Measurements from ENCODE around the gene GGT5. TPM values are rescaled to one million over a fixed set of nuclear protein-coding genes. Genes with fewer than 3 reads are reported as not detected.
A peak's percentile ranks its signal among the peaks of the same experiment; 100 is the strongest.

The GGT5 gene
- total and polyA plus RNA-seq, 10 donors: 9.5 to 47.2 (median 30.8) TPM

DNA sequence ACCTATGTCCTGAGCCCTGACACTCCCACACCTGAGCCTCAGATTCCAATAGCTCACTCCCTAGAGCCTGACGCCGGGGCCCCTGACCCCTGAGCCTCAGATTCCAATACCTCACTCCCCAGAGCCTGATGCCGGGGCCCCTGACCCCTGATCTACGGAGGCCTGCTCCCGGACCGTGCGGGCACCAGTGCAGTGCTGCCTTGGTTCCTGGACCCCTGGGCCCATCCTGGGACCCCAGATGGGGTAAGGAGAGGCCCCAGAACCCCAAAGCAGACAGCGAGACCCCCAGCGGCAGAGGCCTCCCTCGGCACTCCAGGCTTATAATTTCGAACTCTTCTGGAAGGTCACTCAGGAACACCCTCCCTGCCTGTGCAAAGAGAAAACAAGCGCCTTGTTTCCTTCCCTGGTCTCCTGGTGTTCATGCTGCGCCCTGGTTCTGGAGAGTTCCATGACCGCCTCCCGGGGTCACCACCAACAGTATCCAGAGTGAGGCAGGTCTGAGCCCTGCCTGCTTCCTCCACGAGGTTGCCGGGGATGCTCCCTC lies 56.1 kb downstream of the GGT5 start:
- Histone ChIP-seq H3K36me3 (peaks cover 0 to 17% (median 0%) of the 10 kb centered on the region in 6 donors), H3K27ac (no peak overlapping the region), H3K9me3 (no peaks in the 10 kb centered on the region), H3K4me1 (peaks cover 0 to 26% (median 10%) of the 10 kb centered on the region in 6 donors), H3K4me3 (no peak overlapping the region), H3K27me3 (replicated peaks in 1 of 7) (no peaks in the 10 kb centered on the region)
- no peak for TF ChIP-seq POLR2AphosphoS5 (IDR thresholded peaks at IDR 0.05)
- TF ChIP-seq, protein P1, sequence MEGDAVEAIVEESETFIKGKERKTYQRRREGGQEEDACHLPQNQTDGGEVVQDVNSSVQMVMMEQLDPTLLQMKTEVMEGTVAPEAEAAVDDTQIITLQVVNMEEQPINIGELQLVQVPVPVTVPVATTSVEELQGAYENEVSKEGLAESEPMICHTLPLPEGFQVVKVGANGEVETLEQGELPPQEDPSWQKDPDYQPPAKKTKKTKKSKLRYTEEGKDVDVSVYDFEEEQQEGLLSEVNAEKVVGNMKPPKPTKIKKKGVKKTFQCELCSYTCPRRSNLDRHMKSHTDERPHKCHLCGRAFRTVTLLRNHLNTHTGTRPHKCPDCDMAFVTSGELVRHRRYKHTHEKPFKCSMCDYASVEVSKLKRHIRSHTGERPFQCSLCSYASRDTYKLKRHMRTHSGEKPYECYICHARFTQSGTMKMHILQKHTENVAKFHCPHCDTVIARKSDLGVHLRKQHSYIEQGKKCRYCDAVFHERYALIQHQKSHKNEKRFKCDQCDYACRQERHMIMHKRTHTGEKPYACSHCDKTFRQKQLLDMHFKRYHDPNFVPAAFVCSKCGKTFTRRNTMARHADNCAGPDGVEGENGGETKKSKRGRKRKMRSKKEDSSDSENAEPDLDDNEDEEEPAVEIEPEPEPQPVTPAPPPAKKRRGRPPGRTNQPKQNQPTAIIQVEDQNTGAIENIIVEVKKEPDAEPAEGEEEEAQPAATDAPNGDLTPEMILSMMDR (IDR thresholded peaks at IDR 0.05 in 8 of 11, conservative IDR thresholded peaks at IDR 0.05 in 3 of 11): no peak
- no peak for TF ChIP-seq POLR2A (IDR thresholded peaks at IDR 0.05)
- WGBS, 5 donors: 79 to 88% (median 86%) methylated on average over 13 to 17 of the region's 17 CpGs
- no peak for DNase-seq
- intact Hi-C loops (cut with DNase I; ENCODE audit: low total_unique reads): loop anchor here (5.0 kb wide), 1 partner anchor 59 kb away; the partner anchor contains the start of gene GGT5

DNA sequence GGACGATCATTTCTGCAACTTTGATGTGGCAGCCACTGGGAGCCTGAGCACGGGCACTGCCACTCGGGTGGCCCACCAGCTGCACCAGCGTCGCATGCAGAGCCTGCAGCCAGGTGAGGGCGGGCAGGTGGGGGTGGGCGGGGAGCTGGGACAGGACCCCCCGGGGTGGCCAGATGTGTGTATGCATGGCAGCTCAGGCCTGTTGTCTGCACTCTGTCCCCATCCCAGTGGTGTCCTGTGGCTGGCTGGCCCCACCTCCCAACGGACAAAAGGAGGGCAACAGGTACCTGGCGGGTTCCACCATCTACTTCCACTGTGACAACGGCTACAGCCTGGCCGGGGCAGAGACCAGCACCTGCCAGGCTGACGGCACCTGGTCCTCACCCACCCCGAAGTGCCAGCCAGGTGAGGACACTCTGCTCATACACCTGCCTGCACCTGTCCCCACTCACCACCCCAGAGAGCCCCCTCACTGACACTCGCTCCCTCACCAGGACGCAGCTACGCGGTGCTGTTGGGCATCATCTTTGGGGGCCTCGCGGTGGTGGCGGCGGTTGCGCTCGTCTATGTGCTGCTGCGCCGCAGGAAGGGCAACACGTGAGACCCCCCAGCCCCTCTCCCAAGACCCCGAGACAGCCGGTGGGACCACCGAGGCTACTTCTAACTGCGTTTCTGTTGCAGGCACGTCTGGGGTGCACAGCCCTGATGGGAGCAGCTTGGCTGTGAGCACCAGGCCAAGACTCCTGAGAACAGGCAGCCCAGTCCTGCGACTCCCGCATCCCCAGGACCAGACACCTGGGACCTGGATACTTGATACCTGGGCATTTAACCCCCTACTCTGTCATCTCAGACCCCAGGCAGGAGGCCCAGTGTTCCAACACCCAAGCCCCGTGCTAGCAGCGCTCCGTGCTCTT lies 56.9 kb downstream of the GGT5 start:
- DNase-seq: peak; percentile 71
- no peak for TF ChIP-seq POLR2A (IDR thresholded peaks at IDR 0.05)

DNA sequence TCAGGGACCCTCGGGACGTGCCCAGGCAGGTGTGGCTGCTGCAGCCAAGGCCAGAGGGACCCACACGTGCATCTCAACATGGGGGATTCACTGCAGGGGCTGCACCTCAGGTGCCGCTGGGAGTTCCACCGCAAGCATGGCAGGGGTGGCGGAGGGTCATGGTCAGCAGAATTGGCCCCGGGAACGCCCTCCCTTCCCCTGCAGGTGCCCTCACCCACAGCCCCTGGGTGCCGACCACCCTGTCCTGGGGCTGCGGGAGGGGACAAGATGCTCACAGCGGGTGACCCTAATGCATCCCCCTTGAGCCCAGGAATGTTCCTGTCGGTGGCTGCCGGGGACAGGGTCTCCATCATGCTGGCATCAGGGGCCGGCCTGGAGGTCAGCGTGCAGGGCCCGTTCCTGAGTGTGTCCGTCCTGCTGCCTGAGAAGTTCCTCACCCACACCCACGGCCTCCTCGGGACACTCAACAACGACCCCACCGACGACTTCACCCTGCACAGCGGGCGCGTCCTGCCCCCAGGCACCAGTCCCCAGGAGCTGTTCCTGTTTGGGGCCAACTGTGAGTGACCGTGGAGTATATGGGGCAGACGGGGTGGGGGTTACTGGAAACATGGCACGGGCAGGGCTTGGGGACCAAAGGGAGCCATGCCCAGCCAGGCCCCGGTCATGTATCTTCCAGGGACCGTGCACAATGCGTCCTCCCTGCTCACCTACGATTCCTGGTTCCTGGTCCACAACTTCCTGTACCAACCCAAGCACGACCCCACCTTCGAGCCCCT lies 57.8 kb downstream of the GGT5 start:
- 86 to 91% (median 87%) methylated on average over 24 to 34 of the region's 34 CpGs for WGBS, 5 donors
- intact Hi-C loops (cut with DNase I; ENCODE audit: low total_unique reads): loop anchor here (5.0 kb wide), 1 partner anchor 60 kb away; the partner anchor contains the start of gene GGT5
- Histone ChIP-seq H3K36me3 (peaks cover 0 to 17% (median 0%) of the 10 kb centered on the region in 6 donors), H3K9me3 (no peaks in the 10 kb centered on the region), H3K4me1 (peaks cover 0 to 40% (median 10%) of the 10 kb centered on the region in 6 donors), H3K27ac (no peak overlapping the region), H3K4me3 (no peak overlapping the region), H3K27me3 (replicated peaks in 1 of 7) (no peaks in the 10 kb centered on the region)
- DNase-seq: no peak
- TF ChIP-seq, protein P1 (IDR thresholded peaks at IDR 0.05 in 8 of 11, conservative IDR thresholded peaks at IDR 0.05 in 3 of 11): no peak
- TF ChIP-seq POLR2AphosphoS5 (IDR thresholded peaks at IDR 0.05): no peak
- TF ChIP-seq POLR2A (IDR thresholded peaks at IDR 0.05): no peak

More for the DNA sequence above, 56.9 kb downstream of the GGT5 start:
- Histone ChIP-seq H3K36me3 (peaks cover 0 to 17% (median 0%) of the 10 kb centered on the region in 6 donors), H3K27ac (no peak overlapping the region), H3K4me3 (no peak overlapping the region), H3K4me1 (peaks cover 0 to 34% (median 10%) of the 10 kb centered on the region in 6 donors), H3K27me3 (replicated peaks in 1 of 7) (no peaks in the 10 kb centered on the region), H3K9me3 (no peaks in the 10 kb centered on the region)
- intact Hi-C loops (cut with DNase I; ENCODE audit: low total_unique reads): loop anchor here (5.0 kb wide), 1 partner anchor 59 kb away; the partner anchor contains the start of gene GGT5
- WGBS, 5 donors: 90 to 96% (median 91%) methylated on average over 22 to 37 of the region's 37 CpGs

DNA sequence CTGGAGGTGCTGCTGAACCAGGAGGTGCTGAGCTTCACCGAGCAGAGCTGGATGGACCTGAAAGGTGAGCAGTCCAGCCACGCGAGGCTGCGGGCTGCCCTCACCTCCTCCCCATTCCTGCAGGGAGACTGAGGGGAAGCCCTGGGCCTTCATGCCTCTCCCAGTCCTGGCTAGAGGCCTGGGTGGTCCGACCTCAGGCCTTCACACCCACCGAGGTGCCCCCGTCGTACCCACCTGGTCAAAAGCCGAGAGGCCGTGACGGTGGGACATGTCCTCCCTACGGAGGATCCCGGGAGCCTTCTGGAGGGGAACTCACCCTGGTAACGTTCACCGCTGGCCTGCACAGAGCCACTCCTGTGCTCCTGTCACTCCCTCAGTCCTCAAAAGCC lies 58.5 kb downstream of the GGT5 start:
- Histone ChIP-seq H3K27me3 (replicated peaks in 1 of 7) (no peaks in the 10 kb centered on the region), H3K36me3 (peaks cover 0 to 17% (median 0%) of the 10 kb centered on the region in 6 donors), H3K4me3 (no peak overlapping the region), H3K4me1 (peaks cover 0 to 43% (median 10%) of the 10 kb centered on the region in 6 donors), H3K27ac (no peak overlapping the region), H3K9me3 (no peaks in the 10 kb centered on the region)
- TF ChIP-seq POLR2AphosphoS5 (IDR thresholded peaks at IDR 0.05): no peak
- no peak for TF ChIP-seq POLR2A (IDR thresholded peaks at IDR 0.05)
- TF ChIP-seq, protein P1 (IDR thresholded peaks at IDR 0.05 in 8 of 11, conservative IDR thresholded peaks at IDR 0.05 in 3 of 11): no peak
- 89 to 99% (median 94%) methylated on average over 10 to 15 of the region's 15 CpGs for WGBS, 5 donors
- DNase-seq: no peak
- intact Hi-C loops (cut with DNase I; ENCODE audit: low total_unique reads): loop anchor here (5.0 kb wide), 1 partner anchor 61 kb away; the partner anchor contains the start of gene GGT5

All from spleen (tissue), 11 donors.